AG09319 (cell line): ENCODE results near the gene CPO.

Experiments
- DNase-seq: peaks from one replicate; pipeline ENCODE4 v3.0.0-alpha.2; 2010; ENCODE audit warnings: low read depth; ENCODE audit errors: extremely low read depth
- TF ChIP-seq, protein P1 (sequence below): IDR thresholded peaks from 2 replicates; pipeline ENCODE4 v1.5.1; 2011; ENCODE audit warnings: low read depth, mild to moderate bottlenecking, inconsistent platforms, low read length, moderate library complexity

CPO gene

DNA sequence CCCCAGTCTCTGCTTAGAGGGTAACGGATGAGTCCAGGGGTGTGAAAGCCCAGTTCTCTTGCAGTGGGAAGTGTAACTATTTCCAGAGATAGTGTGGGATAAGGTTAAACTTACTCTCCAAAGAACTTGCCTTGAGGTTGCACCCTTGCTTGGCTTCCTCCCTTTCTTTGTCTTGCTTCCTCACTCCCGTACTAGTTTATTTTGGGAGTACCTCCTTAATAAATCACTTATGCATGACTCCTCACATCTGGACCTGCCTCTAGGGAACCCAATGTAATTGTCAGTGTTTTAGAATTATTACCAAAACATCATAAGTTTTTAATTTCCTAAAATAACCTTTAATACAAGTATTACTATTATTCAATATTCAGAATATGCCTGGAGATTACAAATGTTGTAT, 35.2 kb downstream of the CPO start:
- TF ChIP-seq, protein P1, sequence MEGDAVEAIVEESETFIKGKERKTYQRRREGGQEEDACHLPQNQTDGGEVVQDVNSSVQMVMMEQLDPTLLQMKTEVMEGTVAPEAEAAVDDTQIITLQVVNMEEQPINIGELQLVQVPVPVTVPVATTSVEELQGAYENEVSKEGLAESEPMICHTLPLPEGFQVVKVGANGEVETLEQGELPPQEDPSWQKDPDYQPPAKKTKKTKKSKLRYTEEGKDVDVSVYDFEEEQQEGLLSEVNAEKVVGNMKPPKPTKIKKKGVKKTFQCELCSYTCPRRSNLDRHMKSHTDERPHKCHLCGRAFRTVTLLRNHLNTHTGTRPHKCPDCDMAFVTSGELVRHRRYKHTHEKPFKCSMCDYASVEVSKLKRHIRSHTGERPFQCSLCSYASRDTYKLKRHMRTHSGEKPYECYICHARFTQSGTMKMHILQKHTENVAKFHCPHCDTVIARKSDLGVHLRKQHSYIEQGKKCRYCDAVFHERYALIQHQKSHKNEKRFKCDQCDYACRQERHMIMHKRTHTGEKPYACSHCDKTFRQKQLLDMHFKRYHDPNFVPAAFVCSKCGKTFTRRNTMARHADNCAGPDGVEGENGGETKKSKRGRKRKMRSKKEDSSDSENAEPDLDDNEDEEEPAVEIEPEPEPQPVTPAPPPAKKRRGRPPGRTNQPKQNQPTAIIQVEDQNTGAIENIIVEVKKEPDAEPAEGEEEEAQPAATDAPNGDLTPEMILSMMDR, result no peak
- no peak for DNase-seq

DNA sequence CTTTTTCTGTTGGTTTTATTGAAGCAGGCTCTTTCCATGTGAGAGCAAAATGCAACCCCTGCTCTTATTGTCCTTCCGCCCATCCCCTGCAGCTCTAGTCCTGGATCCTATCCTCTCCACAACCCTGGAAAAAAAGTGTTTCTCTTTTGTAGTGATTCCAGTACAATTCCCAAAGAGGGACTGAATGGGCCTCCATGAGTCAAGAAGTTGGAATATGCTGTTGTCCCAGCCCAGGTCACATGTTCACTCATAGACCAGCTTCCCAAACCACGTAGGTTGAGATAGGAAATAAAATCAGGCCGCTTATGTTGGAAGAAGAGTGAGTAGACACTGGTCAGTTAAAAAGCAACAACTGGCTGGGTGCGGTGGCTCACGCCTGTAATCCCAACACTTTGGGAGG, 39.4 kb downstream of the CPO start:
- DNase-seq, result no peak
- TF ChIP-seq, protein P1, result no peak

DNA sequence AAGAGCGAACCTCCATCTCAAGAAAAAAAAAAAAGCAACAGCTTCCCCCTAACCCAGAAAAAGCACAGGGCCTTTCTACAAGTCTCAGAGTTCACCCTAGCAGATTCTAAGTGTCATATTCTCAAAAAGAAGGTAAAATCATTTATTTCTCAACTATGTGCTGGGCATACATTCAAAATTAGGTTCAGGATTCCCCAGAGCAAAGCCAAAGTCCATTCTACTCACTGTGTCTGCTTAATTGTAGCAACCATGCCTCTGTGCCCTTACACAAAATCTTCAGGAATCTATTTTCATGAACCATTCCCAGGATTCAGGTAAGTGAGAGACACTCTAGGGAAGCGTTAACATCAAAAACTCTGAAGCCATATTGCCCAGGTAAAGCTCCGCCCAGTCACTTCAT, 40.0 kb downstream of the CPO start:
- no peak for DNase-seq
- TF ChIP-seq, protein P1, result no peak

DNA sequence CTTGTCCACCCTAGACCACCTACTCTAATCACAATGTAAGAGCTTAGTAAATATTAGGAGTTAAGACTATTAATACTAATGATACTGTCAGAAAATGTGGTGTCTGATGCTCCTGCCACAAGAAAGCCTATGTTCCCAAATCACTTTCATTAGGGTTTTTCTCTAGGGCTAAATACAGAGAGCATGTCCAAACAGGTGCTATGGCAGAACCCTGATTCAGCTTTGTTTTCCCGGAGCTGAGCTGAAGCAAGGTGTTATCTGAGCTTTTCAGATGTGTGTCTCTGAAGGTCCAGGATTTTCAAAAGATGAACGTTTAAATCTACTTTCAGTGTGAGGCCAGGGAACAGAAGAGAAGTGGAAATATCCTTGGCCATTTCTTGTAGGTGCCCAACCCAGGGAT, 40.6 kb downstream of the CPO start:
- DNase-seq, result no peak
- TF ChIP-seq, protein P1, result no peak

DNA sequence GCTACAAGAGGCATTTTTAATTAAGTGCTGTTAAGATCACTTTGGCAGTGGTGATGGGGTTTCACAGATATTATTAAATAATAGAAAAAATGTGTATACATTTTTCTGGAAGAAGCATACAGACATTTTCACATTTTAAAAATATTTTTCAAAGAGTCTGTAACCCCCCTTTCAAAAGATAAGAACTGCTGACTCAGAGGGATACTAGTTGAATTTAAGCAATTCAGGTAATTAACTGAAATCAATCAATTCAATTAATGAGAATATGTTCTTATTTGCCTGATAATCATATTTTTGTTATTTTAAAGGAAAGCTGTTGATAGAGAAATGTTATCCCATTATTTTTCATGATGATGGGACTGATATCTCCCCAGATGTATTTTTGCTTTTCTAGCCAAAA, 41.1 kb downstream of the CPO start:
- TF ChIP-seq, protein P1, result no peak
- DNase-seq, result no peak

DNA sequence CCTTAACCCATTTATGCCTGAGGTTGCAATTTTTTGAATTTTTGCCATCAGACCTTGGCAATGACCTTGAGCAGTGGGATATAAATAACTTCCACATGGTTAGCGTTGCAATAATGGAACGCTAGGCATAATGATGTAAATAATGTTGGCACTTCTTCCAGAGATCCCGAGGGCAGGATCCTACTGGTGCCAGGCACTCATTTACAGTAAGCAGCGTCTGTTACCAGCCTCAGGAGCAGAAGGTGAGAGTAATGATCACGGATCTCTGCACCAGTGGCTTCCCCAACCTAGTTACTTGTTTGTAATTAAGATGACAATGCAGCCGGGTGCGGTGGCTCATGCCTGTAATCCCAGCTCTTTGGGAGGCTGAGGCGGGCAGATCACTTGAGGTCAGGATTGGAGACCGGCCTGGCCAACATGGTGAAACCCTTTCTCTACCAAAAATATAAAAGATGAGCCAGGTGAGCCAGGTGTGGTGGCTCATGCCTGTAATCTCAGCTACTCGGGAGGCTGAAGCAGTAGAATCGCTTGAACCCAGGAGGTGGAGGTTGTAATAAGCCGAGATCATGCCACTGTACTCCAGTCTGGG, 41.9 kb downstream of the CPO start:
- TF ChIP-seq, protein P1, result no peak
- no peak for DNase-seq

DNA sequence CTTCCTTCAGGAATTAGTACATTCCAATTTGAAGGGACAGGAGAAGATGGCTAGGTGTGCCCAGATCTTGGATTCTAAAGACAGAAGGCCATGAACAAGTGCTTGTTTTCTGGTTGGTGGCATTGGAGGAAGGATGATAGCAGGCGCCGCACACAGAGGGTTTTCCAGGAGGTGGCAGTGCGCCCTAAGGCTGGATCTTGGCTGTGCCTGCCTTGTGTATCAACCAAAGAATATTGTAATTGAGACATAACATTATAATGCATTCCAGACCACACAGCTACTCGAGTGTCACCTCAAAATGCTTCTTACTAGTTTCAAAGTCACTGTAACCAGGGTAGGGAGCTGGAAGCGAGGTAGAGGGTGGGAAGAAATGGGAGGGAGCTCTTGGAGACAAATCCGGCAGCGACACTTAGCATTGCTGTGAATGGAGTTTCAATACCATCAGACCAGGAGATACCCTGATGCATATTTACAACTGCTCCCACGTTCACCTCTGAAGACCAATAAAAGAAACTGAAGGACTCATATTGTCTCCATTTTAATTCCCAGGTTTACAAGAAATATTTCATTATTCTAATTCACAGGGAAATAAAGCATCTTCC, 42.5 kb downstream of the CPO start:
- peak; percentile 59 for DNase-seq
- TF ChIP-seq, protein P1, result peak; percentile 91
